NCI-H146 (cell line): ENCODE data around the gene TOM1.
A peak's percentile ranks its signal among the peaks of the same experiment; 100 is the strongest.

Source experiments
- DNase-seq: peaks from one replicate; lab custom pipeline; 2025; lab: John Stamatoyannopoulos, UW

Gene TOM1

GRCh38 chr22:35307372-35307771 lies 7.7 kb downstream of the TOM1 start:
- DNase-seq = no peak

DNA sequence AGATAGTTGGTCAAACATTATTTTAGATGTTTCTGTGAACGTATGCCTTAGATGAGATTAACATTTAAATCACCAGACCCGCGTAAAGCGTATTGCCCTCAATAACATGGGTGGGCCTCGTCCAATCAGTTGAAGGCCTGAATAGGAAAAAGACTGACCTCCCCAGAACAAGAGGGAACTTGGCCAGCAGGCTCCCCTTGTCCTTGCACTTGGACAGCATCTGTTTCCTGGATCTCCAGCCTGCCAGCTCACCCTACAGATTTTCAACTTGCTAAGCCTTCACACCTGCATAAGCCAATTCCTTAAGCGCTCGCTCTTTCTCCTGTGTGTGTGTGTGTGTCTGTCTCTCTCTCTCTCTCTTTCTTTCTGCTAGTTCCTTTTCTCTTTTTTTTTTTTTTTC lies 8.2 kb downstream of the TOM1 start:
- no peak for DNase-seq

DNA sequence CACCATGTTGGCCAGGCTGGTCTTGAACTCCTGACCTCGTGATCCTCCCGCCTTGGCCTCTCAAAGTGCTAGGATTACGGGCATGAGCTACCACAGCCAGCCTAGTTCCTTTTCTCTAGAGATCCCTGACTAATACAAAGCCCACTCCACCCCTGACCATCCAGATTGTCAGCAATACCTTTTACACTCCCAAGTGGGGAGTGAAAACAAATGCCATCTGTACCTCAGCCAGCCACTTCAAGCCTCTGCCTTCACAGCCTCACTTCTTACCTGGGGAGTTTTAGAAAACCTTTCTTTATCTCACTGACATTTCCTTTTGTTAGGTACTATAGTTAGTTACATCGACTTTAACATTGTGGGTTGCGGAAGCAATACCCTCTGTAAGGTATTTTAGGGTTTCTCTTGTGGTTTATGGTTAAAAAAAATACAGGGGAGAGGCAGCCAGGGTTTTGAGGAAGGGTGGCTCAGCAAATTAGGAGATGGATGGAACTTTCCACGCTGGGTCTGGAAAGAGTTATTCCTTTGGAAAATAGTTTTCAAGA lies 8.9 kb downstream of the TOM1 start:
- DNase-seq = no peak

DNA sequence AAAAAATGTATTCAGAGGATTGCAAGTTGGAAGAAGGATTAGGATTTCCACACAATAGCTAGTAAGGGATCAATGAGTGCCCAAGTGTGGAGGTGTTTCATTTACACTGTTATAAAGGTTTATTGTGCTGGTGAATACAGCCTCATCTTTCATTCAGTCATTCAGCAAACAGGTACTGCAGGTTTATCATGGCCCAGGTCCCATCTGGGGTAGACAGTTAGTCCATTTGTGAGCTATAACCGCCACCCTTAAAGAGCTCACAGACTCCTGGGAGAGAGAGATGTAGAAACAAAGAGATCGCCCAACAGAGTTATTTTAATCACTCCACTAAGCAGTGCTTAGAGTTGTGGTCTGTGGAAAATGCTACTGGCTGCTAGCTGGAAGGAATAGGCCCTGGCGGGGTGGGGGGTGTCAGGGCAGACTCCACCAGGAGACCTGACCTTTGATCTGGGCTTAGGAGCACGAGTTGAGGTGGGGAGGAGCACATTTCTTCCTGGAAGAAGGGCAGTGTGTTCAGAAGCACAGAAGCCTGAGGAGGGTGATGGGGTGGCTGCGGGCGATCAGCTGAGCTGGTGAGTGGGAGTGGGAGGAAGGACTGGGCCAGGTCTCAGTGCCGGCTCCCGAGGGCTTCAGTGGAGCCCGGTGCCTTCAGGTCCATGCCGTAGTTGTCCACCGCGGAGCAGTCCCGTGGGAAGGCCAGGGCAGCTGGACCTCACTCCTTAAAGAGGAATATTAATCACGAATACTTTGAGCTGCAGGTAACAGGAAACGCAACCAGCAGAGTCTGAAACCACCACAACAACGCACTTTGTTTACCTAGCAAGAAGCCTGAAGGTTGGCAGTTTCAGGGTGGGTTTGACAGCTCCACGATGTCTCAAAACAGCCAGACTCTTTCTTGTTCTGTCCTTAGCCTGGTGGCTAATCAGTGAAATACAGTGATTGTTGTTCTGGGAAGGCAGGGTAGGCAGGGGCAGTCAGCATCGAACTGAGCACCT lies 11.2 kb downstream of the TOM1 start:
- DNase-seq = no peak

GRCh38 chr22:35311551-35311999 lies 11.9 kb downstream of the TOM1 start:
- no peak for DNase-seq

GRCh38 chr22:35312198-35313059 lies 12.7 kb downstream of the TOM1 start:
- DNase-seq = peak; percentile 90

GRCh38 chr22:35313311-35314121 lies 13.8 kb downstream of the TOM1 start:
- DNase-seq = peak; percentile 43

GRCh38 chr22:35314161-35314942 lies 14.7 kb downstream of the TOM1 start:
- no peak for DNase-seq

DNA sequence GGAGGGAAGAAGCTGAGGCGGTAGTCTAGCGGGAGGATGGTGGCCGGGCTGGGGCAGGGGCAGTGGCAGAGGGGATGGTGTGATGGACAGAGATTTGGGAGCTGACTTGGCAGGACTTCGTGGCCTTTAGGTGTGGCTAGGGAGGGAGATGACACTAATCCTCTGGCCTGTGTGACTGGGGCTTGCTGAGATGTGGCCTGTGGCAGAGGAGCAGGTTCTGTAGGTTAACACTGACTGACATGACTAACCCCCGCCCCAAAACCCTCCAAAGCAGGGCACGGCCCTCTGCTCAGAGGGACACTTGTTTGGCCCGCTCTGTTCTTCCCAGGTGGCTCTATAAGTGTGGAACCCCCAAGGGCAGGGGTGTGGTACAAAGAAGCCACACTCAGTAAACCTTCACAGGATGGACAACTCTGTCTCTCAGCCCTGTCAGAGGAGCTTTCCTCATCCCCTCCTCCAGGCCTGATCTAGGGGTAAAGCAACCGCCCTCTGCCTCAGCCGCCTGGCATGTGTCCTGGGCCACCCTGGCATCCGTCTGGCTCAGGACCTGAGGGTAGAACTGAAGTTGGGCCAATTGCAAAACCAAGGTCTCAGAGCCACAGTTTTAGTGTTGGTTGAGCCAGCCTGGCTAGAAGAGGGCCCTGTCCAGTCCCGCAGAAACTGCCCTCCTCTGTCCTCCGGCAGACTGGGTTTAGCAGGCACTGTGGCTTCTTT lies 15.6 kb downstream of the TOM1 start:
- no peak for DNase-seq

DNA sequence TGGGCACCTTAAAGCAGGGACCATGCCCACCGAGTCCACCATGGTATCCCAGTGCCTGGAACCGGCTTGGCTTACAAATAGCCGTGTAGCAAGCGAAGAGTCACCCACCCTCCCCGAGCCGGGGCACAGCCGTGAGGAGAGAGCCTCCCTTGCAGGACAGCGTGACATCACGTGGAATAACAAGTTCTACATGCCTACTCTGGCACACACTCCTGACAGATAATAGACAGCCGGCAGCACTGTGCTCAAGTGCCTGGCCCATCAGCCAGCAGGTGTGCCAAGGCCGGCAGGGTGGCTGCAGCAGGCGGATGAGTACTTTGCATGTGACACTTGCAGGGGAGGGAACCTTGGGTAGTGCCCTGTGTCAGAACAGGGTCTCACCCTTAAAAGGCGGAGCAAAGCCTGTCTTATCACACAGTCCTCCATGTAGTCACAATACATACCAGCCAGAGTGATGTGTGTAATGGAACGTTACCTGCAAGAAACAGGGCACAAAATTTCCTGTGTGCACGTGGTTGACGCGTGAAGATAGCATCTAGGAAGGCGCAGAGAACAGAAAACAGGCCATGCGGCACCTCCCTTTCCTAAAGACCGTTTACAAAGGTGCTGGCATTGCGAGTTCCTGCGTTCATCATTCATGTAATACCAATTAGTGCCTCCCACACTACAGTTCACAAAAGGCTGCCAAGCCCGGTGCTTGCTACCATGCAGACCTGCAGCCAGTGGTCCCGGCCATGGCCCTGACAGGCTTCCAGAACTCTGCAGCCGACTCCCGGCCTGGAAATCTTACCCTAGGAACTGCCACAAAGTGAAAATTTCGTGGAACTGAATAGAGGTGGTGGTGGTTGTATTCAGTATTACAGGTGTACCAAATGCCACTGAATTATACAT lies 16.4 kb downstream of the TOM1 start:
- no peak for DNase-seq

- no peak for DNase-seq
Observed at GRCh38 chr22:35316751-35317150, 17.1 kb downstream of the TOM1 start.

- no peak for DNase-seq
Observed at GRCh38 chr22:35317680-35318290, 18.1 kb downstream of the TOM1 start.

DNA sequence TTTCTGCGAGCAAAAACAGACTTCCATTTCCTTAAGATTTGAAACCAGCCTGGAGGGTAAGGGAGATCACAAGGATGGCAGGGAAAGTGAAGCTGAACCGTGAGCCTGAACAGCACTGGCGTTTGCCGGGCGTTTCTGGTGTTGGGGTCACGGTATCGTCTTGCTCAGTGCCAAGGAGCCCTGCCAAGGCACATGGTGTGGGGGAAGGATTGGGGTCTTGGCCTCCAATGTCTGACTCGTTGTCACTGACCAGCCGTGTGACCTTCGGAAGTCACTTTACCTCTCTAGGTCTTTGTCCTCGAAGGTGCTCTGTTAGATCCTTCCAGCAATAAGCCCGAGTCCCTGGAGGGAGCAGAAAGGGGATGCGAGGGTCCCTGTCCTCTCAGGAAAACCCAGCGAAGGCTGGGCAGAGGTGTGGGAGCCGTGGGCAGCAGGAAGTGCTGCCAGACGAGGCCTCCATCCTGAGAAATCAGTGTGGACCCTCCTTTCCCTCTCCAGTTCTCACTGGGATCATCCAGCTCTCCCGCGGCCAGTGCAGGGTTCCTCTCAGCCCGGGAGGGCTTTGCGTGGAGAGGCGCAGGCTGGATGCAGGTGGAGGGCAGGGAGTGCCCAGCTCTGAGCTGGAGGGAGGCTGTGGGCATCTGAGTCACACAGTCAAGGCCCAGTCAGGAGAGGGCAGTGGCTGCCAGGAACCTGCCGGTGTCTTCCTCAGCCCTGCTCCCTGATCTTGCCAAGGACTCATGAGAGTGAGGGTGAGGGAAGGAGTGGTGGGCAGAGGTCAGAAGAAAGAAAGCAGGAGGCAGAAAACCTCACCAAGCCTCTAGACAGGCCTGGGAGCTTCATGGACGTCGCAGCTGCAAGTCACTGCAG lies 18.9 kb downstream of the TOM1 start:
- no peak for DNase-seq

GRCh38 chr22:35319244-35319985 lies 19.7 kb downstream of the TOM1 start:
- DNase-seq = no peak

GRCh38 chr22:35322126-35322525 lies 22.4 kb downstream of the TOM1 start:
- DNase-seq = no peak

- DNase-seq = no peak
Observed at GRCh38 chr22:35322893-35323292, 23.2 kb downstream of the TOM1 start.

GRCh38 chr22:35323305-35323704 lies 23.6 kb downstream of the TOM1 start:
- DNase-seq = no peak
